Measurements from ENCODE around the gene NWD2.
"Not testable (repeated sequence)": the region's sequence is repeated elsewhere in the genome, so short reads cannot be mapped to it uniquely, and the experiment has no call there.

The NWD2 gene

DNA sequence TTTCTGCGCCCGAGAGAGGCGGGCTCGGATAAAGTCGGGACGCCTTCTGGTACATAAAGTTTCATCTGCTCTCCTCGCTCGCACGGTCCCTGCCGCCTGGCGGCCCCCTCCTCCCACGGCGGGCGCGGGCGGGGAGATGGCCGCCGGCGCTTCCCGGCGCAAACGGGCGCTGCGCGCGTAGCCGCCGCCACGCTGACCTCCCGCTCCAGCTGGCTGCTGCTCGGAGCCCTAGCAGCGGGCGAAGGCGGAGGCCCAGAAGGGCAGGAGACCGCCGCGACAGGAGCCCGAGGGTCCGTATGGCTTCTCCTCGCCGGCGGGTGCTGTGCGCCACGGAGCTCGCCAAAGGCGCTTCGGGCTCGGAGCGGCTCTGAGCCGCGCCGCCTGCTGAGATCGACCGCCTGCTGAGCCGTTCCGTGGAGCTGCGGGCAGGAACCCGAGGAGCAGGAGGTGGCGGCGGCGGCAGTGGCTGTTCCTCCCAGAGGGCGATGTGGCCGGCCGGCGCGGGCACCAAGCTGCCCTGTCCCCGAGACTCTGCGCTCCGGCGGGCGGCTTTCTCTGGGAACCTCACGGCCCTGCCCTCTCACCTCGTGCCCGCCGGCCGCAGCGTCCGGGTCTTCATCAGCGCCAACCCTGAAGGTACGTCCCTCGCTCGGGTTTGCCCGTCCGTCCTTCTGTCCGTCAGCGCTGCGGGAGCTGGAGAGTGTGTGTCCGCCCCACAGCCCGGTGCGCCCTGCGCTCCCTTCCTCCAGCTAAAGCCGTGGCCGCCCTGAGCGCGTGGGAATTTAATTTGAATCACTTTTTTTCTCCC lies at the start of gene NWD2:
NWD2 (plus strand) TSS at position 161 of the 808 bp plus-strand sequence; CDS start at position 486, 325 bp downstream.
- no peak for DNase-seq

DNA sequence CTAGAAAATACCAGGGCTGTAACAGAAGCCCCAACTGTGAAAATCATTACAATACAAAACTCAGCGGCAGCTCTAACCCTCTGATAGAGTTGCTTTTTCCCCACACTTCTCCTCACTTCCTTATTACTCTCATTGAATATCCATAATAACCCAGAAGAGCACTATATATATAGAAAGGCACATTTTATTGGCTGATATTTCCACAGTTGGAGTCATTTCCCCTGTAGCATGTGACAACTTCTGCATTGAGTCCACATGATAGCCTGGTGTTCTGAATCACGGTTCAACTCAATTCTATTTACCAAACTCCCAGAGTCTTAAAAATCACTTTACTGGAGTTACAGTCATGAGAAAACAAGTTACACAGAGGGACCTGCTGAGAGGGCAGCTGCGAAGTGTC lies 46.6 kb upstream of the NWD2 start:
- DNase-seq, result no peak

DNA sequence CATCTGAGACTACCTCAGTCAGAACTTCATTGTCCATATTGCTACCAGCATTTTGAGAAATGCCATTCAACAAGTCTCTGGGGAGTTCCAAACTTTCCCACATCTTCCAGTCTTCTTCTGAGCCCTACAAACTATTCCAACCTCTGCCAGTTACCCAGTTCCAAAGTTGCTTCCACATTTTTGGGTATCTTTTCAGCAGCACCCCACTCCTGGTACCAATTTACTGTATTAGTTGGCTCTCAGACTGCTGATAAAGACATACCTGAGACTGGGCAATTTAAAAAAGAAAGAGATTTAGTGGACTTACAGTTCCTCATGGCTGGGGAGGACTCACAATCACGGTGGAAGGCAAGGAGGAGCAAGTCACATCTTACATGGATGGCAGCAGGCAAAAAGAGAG lies 39.8 kb upstream of the NWD2 start:
- not testable (repeated sequence) for DNase-seq

DNA sequence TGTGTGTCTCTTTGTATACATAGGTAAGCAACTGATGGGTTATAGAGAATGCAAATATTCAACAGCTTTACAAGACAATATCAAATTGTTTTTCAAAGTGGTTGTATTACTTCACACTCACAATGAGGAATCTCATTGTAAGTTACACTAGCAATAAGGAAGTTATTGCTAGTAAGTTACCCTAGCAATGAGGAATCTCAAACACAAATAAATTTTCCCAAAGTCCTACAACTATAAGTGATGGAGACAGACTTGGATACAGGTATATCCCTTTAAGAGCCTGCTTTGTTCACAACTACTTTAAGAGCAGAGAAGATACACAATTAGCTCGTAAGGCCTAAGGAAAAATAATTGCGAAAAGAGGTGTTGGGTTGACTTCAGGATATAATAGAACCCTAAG lies 28.3 kb upstream of the NWD2 start:
- DNase-seq, result no peak

DNA sequence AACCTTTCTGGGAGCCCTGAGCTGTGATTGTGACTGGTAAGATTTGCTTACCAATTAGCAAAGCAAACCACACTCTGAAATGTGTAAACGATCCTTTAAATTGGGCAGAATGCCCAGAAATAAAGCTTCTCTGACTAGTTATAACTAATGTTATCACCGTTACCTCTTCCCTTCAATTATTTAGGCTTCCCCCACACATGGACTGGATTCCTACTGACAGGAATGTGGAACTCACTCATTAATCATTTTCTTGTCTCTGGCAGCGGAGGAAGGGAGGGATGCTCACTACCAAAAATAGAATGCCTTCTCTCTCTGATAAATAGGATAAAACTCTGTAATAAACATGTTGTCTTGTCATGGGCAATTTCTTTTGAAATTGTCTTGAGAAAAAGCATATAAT lies 25.3 kb upstream of the NWD2 start:
- no peak for DNase-seq

DNA sequence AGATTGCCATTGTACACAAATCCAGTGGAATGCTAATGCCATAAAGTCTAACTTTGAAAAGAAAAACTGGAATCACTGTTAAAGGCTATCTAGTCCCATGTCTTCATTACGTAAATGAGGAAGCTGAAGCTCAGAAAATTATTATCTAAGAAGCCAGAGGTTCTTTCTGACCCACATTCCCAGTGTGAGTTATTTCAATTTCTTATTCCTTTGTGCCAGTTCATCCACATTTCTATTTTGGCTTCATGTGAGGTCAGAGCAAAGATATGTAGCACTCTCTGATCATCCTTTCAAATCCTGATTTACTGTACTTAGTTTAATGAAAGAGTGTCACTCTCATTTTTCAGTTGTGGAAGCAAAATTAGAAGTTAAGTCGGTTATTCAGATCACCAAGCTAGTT lies 24.6 kb upstream of the NWD2 start:
- DNase-seq, result no peak

DNA sequence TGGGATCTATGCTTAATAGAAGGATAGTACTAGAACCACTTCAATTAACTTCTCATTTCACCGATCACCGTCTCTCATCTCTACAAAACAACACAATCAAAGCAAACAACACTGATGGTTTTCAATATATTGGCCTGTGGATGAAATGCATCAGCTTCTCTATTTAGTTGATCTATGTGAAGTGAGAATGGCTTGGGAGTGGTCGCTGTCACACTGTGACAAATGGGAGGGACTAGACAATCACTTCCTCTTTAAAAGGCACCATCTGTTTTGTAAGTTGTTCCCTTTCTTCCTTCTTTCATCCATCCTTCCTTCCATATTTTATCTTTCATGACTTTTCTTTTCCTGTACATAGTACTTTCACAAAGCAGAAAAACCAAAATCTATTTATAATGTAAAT lies 23.9 kb upstream of the NWD2 start:
- no peak for DNase-seq

DNA sequence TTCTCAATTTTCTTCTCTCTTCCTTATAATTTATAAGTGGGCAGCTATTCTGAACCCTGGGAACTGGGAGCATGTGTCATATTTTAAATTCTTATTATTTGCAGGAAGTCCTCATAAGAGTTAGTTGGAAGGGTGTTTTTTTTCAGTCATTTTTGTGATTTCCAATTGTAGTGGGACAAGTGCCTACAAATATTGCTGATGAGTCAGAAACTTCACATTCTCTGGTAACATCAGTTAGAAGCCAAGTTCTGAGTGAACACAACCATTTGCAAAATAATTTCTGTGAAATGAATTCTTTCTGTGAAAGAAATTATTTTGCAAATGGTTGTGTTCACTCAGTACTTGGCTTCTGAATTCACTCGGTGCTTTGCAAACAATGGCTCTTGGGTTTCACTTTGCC lies 20.8 kb upstream of the NWD2 start:
- DNase-seq, result no peak

- DNase-seq, result no peak
These were observed 19.7 kb upstream of the NWD2 start for GRCh38 chr4:37224854-37225253.

DNA sequence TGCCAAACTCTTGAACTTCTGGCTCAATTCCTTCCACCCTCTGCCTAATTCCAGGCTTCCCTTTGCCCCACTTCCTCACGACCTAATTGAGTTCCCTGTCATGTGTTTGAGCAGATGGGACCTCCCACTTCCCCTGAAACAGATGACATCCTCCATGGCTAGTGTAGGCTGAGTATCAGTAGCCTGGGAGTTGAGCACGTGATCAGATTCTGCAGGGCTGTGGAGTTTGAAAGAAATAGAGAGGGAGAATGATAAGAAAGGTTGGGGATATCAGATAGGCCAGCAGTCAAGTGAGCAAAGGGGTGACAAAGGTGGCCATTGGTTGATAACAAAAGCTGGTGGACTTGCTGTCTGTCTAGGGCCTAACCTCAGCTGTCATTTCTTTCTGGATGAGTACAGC lies 18.8 kb upstream of the NWD2 start:
- no peak for DNase-seq

DNA sequence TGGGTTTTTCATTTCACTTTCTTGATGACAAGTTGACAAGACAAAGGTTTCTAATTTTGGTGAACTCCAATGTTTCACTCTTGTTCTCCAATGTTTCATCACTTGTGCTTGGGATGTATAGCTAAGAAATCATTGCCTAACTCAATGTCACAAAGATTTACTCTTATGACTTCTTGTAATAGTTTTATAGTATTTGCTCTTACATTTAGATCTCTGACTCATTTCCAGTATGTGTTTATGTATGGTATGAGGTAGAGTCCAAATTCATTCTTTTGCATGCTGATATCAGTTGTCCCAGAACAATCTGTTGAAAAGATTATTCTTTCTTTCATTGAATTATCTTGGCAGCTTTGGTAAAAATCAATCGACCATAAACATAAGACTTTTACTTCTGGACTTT lies 12.2 kb upstream of the NWD2 start:
- no peak for DNase-seq

GRCh38 chr4:37236165-37236564 lies 8.4 kb upstream of the NWD2 start:
- no peak for DNase-seq

DNA sequence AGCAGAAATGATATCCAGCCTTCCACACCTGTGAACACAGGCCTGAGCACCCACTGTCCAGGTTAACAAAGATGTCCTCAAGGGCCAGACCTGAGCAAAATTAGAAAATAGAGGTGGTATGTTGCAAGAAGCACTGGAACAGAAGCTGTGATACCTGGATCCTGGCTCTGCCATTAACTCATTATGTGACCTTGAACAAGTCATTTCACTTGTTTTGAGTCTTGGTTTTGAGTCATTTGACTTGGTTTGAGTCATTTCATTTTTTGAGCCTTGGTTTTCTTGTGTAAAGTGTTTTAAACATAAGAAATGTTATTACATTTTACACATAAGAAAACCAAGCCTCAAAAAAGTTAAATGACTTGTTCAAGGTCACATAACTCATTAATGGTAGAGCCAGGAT lies 2.9 kb upstream of the NWD2 start:
- no peak for DNase-seq

DNA sequence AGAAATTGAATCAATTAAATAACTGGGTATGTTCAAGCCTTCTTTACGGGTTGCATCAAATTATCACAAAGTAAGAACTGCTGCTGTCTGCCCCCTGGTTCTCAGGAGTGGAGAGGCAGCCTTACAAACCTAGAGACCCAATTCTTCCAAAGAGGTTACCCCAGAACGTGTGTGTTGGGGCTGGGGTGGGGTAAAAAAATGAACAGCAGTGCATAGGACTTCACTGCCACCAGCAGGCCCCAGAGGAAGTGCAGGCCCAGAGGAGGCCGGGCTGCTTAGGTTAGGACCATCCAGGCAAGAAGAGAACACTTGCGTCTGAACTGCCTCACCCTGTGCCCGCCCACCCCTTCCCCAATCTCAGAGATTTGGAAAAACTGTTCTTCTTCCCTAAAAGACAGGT lies 1.5 kb upstream of the NWD2 start:
- DNase-seq, result no peak

GRCh38 chr4:37243722-37244582 lies 591 bp upstream of the NWD2 start:
- DNase-seq, result no peak

- no peak for DNase-seq
These were observed 930 bp downstream of the NWD2 start for GRCh38 chr4:37245391-37245954.

GRCh38 chr4:37246891-37247290 lies 2.3 kb downstream of the NWD2 start:
- DNase-seq, result no peak

- no peak for DNase-seq
These were observed 13.7 kb downstream of the NWD2 start for GRCh38 chr4:37258221-37258620.

DNA sequence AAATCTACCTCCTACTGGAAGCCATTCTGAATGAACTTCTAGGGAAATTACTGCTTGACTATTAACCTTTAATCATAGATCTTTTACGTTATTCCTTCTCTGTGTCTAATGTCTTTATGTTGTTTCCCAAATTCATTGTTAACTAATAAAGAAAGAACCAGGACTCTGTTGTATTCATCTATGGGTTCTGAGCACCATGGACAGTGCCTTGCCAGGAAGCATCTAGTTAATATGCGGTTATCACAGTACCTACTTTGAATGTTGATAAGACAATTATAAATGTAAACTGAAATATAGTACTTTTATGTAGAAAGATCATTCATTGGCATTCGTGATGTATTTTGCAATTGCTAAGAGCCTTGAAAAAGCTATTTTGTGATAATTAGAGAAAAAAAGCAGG lies 23.8 kb downstream of the NWD2 start:
- DNase-seq, result no peak

DNA sequence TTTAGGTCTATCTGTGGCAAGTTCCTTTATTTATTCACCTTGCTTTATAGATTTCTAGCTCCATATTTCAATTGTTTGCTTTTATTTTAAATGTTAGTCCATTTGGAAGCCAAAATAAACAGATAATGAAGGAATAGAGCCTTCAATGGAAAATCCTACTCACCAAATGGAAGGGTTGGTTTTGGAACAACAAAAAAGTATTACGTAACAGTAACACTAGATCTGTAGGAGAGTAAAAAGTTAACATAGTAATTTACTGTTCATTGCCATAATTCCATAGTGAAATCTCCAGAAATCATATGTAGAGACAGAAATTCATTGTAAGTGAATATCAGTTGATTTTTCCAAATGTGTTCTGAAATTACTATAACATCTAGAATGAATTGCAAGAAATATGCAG lies 34.6 kb downstream of the NWD2 start:
- no peak for DNase-seq

DNA sequence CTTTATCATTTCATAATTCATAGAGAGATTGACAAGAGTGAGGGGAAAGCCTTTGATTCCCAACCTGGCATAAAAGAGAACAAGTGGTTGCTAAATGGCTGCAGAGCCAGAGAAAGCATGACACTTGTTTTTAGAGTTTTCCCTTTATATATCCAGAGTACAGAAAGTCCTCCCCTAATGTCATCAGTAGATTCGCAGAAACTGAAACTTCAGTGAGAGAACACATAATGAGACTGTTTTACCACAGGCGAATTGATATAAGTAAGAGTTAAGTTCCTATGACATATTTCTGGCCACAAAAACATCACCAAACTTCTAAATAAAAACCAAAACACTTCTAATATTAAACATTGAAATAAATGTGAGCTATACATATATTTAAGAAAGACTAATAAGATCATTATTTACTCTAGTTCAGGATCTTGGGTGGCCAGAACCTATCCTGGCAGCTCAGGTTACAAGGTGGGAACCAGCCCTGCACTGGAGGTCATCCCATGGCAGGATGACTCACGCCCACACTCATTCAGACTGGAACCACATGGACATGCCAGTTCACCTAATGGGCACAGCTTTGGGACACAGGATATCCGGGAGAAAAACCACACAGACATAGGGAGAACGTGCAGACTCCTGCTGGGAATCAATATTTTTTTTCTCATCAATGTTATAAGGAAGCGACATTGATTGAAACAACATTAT lies 35.5 kb downstream of the NWD2 start:
- no peak for DNase-seq

GRCh38 chr4:37299468-37299867 lies 54.9 kb downstream of the NWD2 start:
- DNase-seq, result no peak

DNA sequence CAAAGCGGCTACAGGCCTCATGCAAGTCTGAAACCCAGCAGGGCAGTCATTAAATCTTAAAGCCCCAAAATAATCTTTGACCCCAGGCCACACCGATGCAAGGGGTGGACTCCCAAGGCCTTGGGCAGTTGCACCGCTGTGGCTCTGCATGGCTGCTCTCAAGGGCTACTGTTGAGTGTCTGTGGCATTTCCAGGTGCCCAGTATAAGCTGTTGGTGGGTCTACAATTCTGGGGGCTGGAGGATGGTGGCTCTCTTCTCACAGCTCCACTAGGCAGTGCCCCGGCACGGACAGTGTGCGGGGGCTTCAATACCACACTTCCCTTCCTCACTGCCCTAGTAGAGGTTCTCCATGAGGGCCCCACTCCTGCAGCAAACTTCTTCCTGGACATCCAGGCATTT lies 60.1 kb downstream of the NWD2 start:
- DNase-seq, result no peak

Measured in activated T-cell treated with anti-CD3 and anti-CD28 coated beads, Interleukin-2, amount 50 U/mL, for 1 hour (primary cell).